HAP-1 (cell line): ENCODE data around the gene KCNE4.

Experiments
- DNase-seq, 2 experiments: peaks; one replicate each; pipeline ENCODE4 v3.0.0-alpha.2; 2016 to 2020; ENCODE audit warnings: low spot score in 2 of 2
- H3K27me3 ChIP-seq: fragments of 250-450 bp; sonication (Bioruptor Pico); 2 replicates; pipeline ENCODE4 v1.5.1; 2020; ENCODE audit warnings: low read depth, mild to moderate bottlenecking, moderate library complexity
- H3K36me3 ChIP-seq: fragments of 250-450 bp; sonication (Bioruptor Pico); replicated peaks from 2 replicates; pipeline ENCODE4 v1.5.1; 2020; ENCODE audit warnings: mild to moderate bottlenecking
- H3K4me1 ChIP-seq: fragments of 250-450 bp; sonication (Bioruptor Pico); 2 replicates; pipeline ENCODE4 v1.5.1; 2020; ENCODE audit warnings: mild to moderate bottlenecking
- H3K4me3 ChIP-seq: fragments of 250-450 bp; sonication (Bioruptor Pico); 2 replicates; pipeline ENCODE4 v1.5.1; 2020; ENCODE audit warnings: mild to moderate bottlenecking, moderate library complexity
- H3K9me3 ChIP-seq: fragments of 250-450 bp; sonication (Bioruptor Pico); 2 replicates; pipeline ENCODE4 v1.5.1; 2020; ENCODE audit warnings: mild to moderate bottlenecking, moderate library complexity
- in situ Hi-C: fragments of 300-500 bp; cut with MboI; formaldehyde crosslinking; loops from 3 replicates; pipeline ENCODE4 v1.14.3; 2020; ENCODE audit warnings: low sequenced_read_pairs, inconsistent platforms, mixed read lengths

KCNE4 gene

GRCh38 chr2:223029287-223029686 is 22.7 kb upstream of the KCNE4 start:
- Histone ChIP-seq H3K27me3 (no peaks in the 10 kb centered on the region), H3K9me3 (no peaks in the 10 kb centered on the region; the same call in 1 of the 2 replicates), H3K4me3 (no peak overlapping the region), H3K36me3 (no peaks in the 10 kb centered on the region), H3K4me1 (no peaks in the 10 kb centered on the region)
- in situ Hi-C loops: no loop called here
- no peak for DNase-seq

- no peak for DNase-seq
- no peaks in the 10 kb centered on the region for H3K27me3 ChIP-seq
- in situ Hi-C loops: no loop called here
- no peaks in the 10 kb centered on the region; the same call in 1 of the 2 replicates for H3K9me3 ChIP-seq
- H3K4me3 ChIP-seq: no peak overlapping the region
- H3K4me1 ChIP-seq: no peaks in the 10 kb centered on the region
- H3K36me3 ChIP-seq: no peaks in the 10 kb centered on the region
Observed at GRCh38 chr2:223032187-223033142, 19.5 kb upstream of the KCNE4 start.

GRCh38 chr2:223034221-223034975 is 17.6 kb upstream of the KCNE4 start:
- Histone ChIP-seq H3K4me1 (no peaks in the 10 kb centered on the region), H3K4me3 (no peak overlapping the region), H3K27me3 (no peaks in the 10 kb centered on the region), H3K9me3 (no peaks in the 10 kb centered on the region; the same call in 1 of the 2 replicates), H3K36me3 (no peaks in the 10 kb centered on the region)
- in situ Hi-C loops: no loop called here
- DNase-seq: no peak

GRCh38 chr2:223036790-223037444 is 15.1 kb upstream of the KCNE4 start:
- H3K4me1 ChIP-seq: no peaks in the 10 kb centered on the region
- no peaks in the 10 kb centered on the region for H3K27me3 ChIP-seq
- in situ Hi-C loops: no loop called here
- no peak for DNase-seq
- H3K9me3 ChIP-seq: no peaks in the 10 kb centered on the region
- no peak overlapping the region for H3K4me3 ChIP-seq
- H3K36me3 ChIP-seq: no peaks in the 10 kb centered on the region

GRCh38 chr2:223037445-223037800 is 14.6 kb upstream of the KCNE4 start:
- H3K9me3 ChIP-seq: no peaks in the 10 kb centered on the region
- H3K36me3 ChIP-seq: no peaks in the 10 kb centered on the region
- DNase-seq: no peak
- H3K27me3 ChIP-seq: no peaks in the 10 kb centered on the region
- no peaks in the 10 kb centered on the region for H3K4me1 ChIP-seq
- in situ Hi-C loops: no loop called here
- no peak overlapping the region for H3K4me3 ChIP-seq

GRCh38 chr2:223039618-223040017 is 12.4 kb upstream of the KCNE4 start:
- H3K27me3 ChIP-seq: no peaks in the 10 kb centered on the region
- no peak overlapping the region for H3K4me3 ChIP-seq
- in situ Hi-C loops: no loop called here
- H3K9me3 ChIP-seq: no peaks in the 10 kb centered on the region
- no peak for DNase-seq
- H3K36me3 ChIP-seq: no peaks in the 10 kb centered on the region
- no peaks in the 10 kb centered on the region for H3K4me1 ChIP-seq

GRCh38 chr2:223040527-223040926 is 11.5 kb upstream of the KCNE4 start:
- no peaks in the 10 kb centered on the region for H3K4me1 ChIP-seq
- H3K36me3 ChIP-seq: no peaks in the 10 kb centered on the region
- in situ Hi-C loops: no loop called here
- no peaks in the 10 kb centered on the region for H3K27me3 ChIP-seq
- no peak overlapping the region for H3K4me3 ChIP-seq
- no peaks in the 10 kb centered on the region for H3K9me3 ChIP-seq
- no peak for DNase-seq

- in situ Hi-C loops: no loop called here
- DNase-seq: peak in 1 of 2 experiments; percentile 62
Observed at GRCh38 chr2:223041527-223042109, 10.4 kb upstream of the KCNE4 start.

GRCh38 chr2:223042284-223042683 is 9.7 kb upstream of the KCNE4 start:
- H3K36me3 ChIP-seq: no peaks in the 10 kb centered on the region
- in situ Hi-C loops: no loop called here
- H3K4me3 ChIP-seq: no peak overlapping the region
- no peaks in the 10 kb centered on the region for H3K4me1 ChIP-seq
- H3K27me3 ChIP-seq: no peaks in the 10 kb centered on the region
- H3K9me3 ChIP-seq: no peaks in the 10 kb centered on the region
- no peak for DNase-seq

More at GRCh38 chr2:223041527-223042109, 10.4 kb upstream of the KCNE4 start:
- no peak overlapping the region for H3K4me3 ChIP-seq
- H3K4me1 ChIP-seq: no peaks in the 10 kb centered on the region
- H3K9me3 ChIP-seq: no peaks in the 10 kb centered on the region
- no peaks in the 10 kb centered on the region for H3K27me3 ChIP-seq
- H3K36me3 ChIP-seq: no peaks in the 10 kb centered on the region

GRCh38 chr2:223042704-223043118 is 9.3 kb upstream of the KCNE4 start:
- Histone ChIP-seq H3K27me3 (no peaks in the 10 kb centered on the region), H3K4me1 (no peaks in the 10 kb centered on the region), H3K36me3 (no peaks in the 10 kb centered on the region), H3K4me3 (no peak overlapping the region), H3K9me3 (no peaks in the 10 kb centered on the region)
- in situ Hi-C loops: no loop called here
- no peak for DNase-seq

GRCh38 chr2:223043164-223043941 is 8.6 kb upstream of the KCNE4 start:
- in situ Hi-C loops: no loop called here
- Histone ChIP-seq H3K36me3 (no peaks in the 10 kb centered on the region), H3K4me3 (no peak overlapping the region), H3K4me1 (no peaks in the 10 kb centered on the region), H3K9me3 (no peaks in the 10 kb centered on the region), H3K27me3 (no peaks in the 10 kb centered on the region)
- DNase-seq: no peak

- Histone ChIP-seq H3K27me3 (no peaks in the 10 kb centered on the region), H3K9me3 (no peaks in the 10 kb centered on the region), H3K4me1 (no peaks in the 10 kb centered on the region), H3K36me3 (no peaks in the 10 kb centered on the region), H3K4me3 (no peak overlapping the region)
- in situ Hi-C loops: no loop called here
- DNase-seq: no peak
Observed at GRCh38 chr2:223044092-223044836, 7.7 kb upstream of the KCNE4 start.
